HEK293 (cell line): ENCODE measurements around the gene FKBP7.

Experiments used
- CTCF ChIA-PET: fragments of 350-600 bp; formaldehyde crosslinking; extraction: SDS; loops from one replicate; lab custom pipeline; 2021; ENCODE audit warnings: antibody characterized with exemption; lab: Yijun Ruan, JAX
- POLR2A ChIA-PET: fragments of 300-600 bp; formaldehyde crosslinking; extraction: SDS; loops from one replicate; lab custom pipeline; 2020; ENCODE audit warnings: antibody characterized with exemption, inconsistent platforms; lab: Yijun Ruan, JAX
- H3K27ac ChIP-seq: fragments of 200-500 bp; sonication (Bioruptor generic); 2 replicates; pipeline ENCODE4 v1.5.1; 2014; ENCODE audit warnings: low read depth, low read length, control low read depth, inconsistent platforms; ENCODE audit errors: extremely low read depth
- H3K36me3 ChIP-seq, 2 experiments: fragments of 200-500 bp in 1 of 2; sonication (Bioruptor generic) in 1 of 2; 1 replicate in 1 of 2; 2 replicates in 1 of 2; pipeline ENCODE4 v1.5.1; 2014 to 2017; ENCODE audit warnings: inconsistent platforms in 2 of 2, low read length in 2 of 2; ENCODE audit not compliant: control insufficient read depth in 2 of 2, insufficient read depth in 1 of 2
- H3K4me1 ChIP-seq: fragments of 200-500 bp; sonication (Bioruptor generic); 2 replicates; pipeline ENCODE4 v1.5.1; 2014; ENCODE audit warnings: mild to moderate bottlenecking, low read length, inconsistent platforms; ENCODE audit not compliant: control insufficient read depth, insufficient read depth
- H3K4me3 ChIP-seq: 2 replicates; pipeline ENCODE4 v1.5.1; 2011; ENCODE audit warnings: low read depth, mild to moderate bottlenecking, control low read depth, low read length, moderate library complexity
- H3K9me3 ChIP-seq: fragments of 200-500 bp; sonication (Bioruptor generic); 2 replicates; pipeline ENCODE4 v1.5.1; 2014; ENCODE audit warnings: low read depth, low read length, inconsistent platforms; ENCODE audit not compliant: control insufficient read depth, insufficient read depth
- FEZF1 ChIP-seq: fragments of 450-650 bp; formaldehyde crosslinking; IDR thresholded peaks from 2 replicates; pipeline ENCODE4 v1.5.1; 2016; ENCODE audit warnings: missing biosample characterization, missing genetic modification characterization
- GLIS1 ChIP-seq: fragments of 450-650 bp; formaldehyde crosslinking; IDR thresholded peaks from 2 replicates; pipeline ENCODE4 v1.5.1; 2016; ENCODE audit warnings: missing biosample characterization, missing genetic modification characterization
- HOXA7 ChIP-seq: sonication (generic); formaldehyde crosslinking; IDR thresholded peaks from 2 replicates; pipeline ENCODE4 v1.8.1; 2022; ENCODE audit warnings: missing genetic modification reagents, borderline replicate concordance
- KLF10 ChIP-seq: fragments of 450-650 bp; IDR thresholded peaks from 2 replicates; pipeline ENCODE4 v1.5.1; 2018; ENCODE audit warnings: missing biosample characterization, mild to moderate bottlenecking, missing genetic modification characterization
- MEIS1 ChIP-seq: sonication (generic); formaldehyde crosslinking; IDR thresholded peaks from 2 replicates; pipeline ENCODE4 v1.8.1; 2022; ENCODE audit warnings: missing genetic modification reagents, mild to moderate bottlenecking, borderline replicate concordance
- MYNN ChIP-seq: fragments of 450-650 bp; formaldehyde crosslinking; IDR thresholded peaks from 2 replicates; pipeline ENCODE4 v1.5.1; 2016; ENCODE audit warnings: missing biosample characterization, missing genetic modification characterization, borderline replicate concordance
- OSR2 ChIP-seq: fragments of 450-650 bp; formaldehyde crosslinking; IDR thresholded peaks from 2 replicates; pipeline ENCODE4 v1.5.1; 2016; ENCODE audit warnings: missing biosample characterization, missing genetic modification characterization
- PRDM6 ChIP-seq: fragments of 450-650 bp; formaldehyde crosslinking; IDR thresholded peaks from 2 replicates; pipeline ENCODE4 v1.5.1; 2017; ENCODE audit warnings: missing biosample characterization, missing genetic modification characterization
- YY2 ChIP-seq: fragments of 450-650 bp; formaldehyde crosslinking; IDR thresholded peaks from 2 replicates; pipeline ENCODE4 v1.5.1; 2016; ENCODE audit warnings: missing biosample characterization, missing genetic modification characterization
- ZBTB6 ChIP-seq: fragments of 450-650 bp; formaldehyde crosslinking; IDR thresholded peaks from 2 replicates; pipeline ENCODE4 v1.5.1; 2017; ENCODE audit warnings: missing biosample characterization, missing genetic modification characterization
- ZBTB7A ChIP-seq: fragments of 450-650 bp; formaldehyde crosslinking; IDR thresholded peaks from 2 replicates; pipeline ENCODE4 v1.5.1; 2016; ENCODE audit warnings: low read depth, missing biosample characterization, missing genetic modification characterization
- ZFP37 ChIP-seq: fragments of 450-650 bp; formaldehyde crosslinking; IDR thresholded peaks from 2 replicates; pipeline ENCODE4 v1.5.1; 2016; ENCODE audit warnings: missing biosample characterization, missing genetic modification characterization
- ZNF121 ChIP-seq: fragments of 450-650 bp; formaldehyde crosslinking; IDR thresholded peaks from 2 replicates; pipeline ENCODE4 v1.5.1; 2016; ENCODE audit warnings: missing biosample characterization, missing genetic modification characterization
- ZNF146 ChIP-seq: fragments of 450-650 bp; formaldehyde crosslinking; IDR thresholded peaks from 2 replicates; pipeline ENCODE4 v1.5.1; 2016; ENCODE audit warnings: missing biosample characterization, missing genetic modification characterization
- ZNF211 ChIP-seq: fragments of 450-650 bp; formaldehyde crosslinking; IDR thresholded peaks from 2 replicates; pipeline ENCODE4 v1.5.1; 2016; ENCODE audit warnings: low read depth, missing biosample characterization, missing genetic modification characterization
- ZNF302 ChIP-seq: fragments of 450-650 bp; formaldehyde crosslinking; IDR thresholded peaks from 2 replicates; pipeline ENCODE4 v1.5.1; 2016; ENCODE audit warnings: missing biosample characterization, missing genetic modification characterization, low read depth
- ZNF350 ChIP-seq: fragments of 450-650 bp; formaldehyde crosslinking; IDR thresholded peaks from 2 replicates; pipeline ENCODE4 v1.5.0; 2017; ENCODE audit warnings: missing biosample characterization, mild to moderate bottlenecking, missing genetic modification characterization
- ZNF37A ChIP-seq: fragments of 450-650 bp; IDR thresholded peaks from 2 replicates; pipeline ENCODE4 v1.5.1; 2018; ENCODE audit warnings: missing biosample characterization, missing genetic modification characterization
- ZNF48 ChIP-seq: fragments of 450-650 bp; formaldehyde crosslinking; IDR thresholded peaks from 2 replicates; pipeline ENCODE4 v1.5.1; 2016; ENCODE audit warnings: missing biosample characterization, missing genetic modification characterization
- ZNF513 ChIP-seq: fragments of 450-650 bp; IDR thresholded peaks from 2 replicates; pipeline ENCODE4 v1.5.1; 2018; ENCODE audit warnings: missing biosample characterization, missing genetic modification characterization
- ZNF529 ChIP-seq: fragments of 450-650 bp; formaldehyde crosslinking; IDR thresholded peaks from 2 replicates; pipeline ENCODE4 v1.5.1; 2017; ENCODE audit warnings: missing genetic modification characterization, missing biosample characterization; ENCODE audit not compliant: insufficient replicate concordance
- ZNF558 ChIP-seq: fragments of 450-650 bp; formaldehyde crosslinking; IDR thresholded peaks from 2 replicates; pipeline ENCODE4 v1.5.1; 2016; ENCODE audit warnings: missing biosample characterization, missing genetic modification characterization
- ZNF624 ChIP-seq: fragments of 450-650 bp; formaldehyde crosslinking; IDR thresholded peaks from 2 replicates; pipeline ENCODE4 v1.5.1; 2017; ENCODE audit warnings: missing biosample characterization, missing genetic modification characterization
- ZNF629 ChIP-seq: fragments of 450-650 bp; formaldehyde crosslinking; IDR thresholded peaks from 2 replicates; pipeline ENCODE4 v1.5.1; 2017; ENCODE audit warnings: missing biosample characterization, missing genetic modification characterization
- ZNF830 ChIP-seq: fragments of 450-650 bp; IDR thresholded peaks from 2 replicates; pipeline ENCODE4 v1.5.0; 2018; ENCODE audit warnings: missing biosample characterization, missing genetic modification characterization, low read depth, mild to moderate bottlenecking, moderate library complexity
- ZSCAN30 ChIP-seq: fragments of 450-650 bp; IDR thresholded peaks from 2 replicates; pipeline ENCODE4 v1.5.1; 2018; ENCODE audit warnings: missing biosample characterization, mild to moderate bottlenecking, missing genetic modification characterization, moderate library complexity
- ZXDB ChIP-seq: fragments of 450-650 bp; formaldehyde crosslinking; IDR thresholded peaks from 2 replicates; pipeline ENCODE4 v1.5.1; 2016; ENCODE audit warnings: missing biosample characterization, missing genetic modification characterization
- TF ChIP-seq, protein P1 (sequence below): fragments of 450-650 bp; formaldehyde crosslinking; IDR thresholded peaks from 2 replicates; pipeline ENCODE4 v1.5.1; 2016; ENCODE audit warnings: missing biosample characterization, missing genetic modification characterization

Gene FKBP7

GRCh38 chr2:178485356-178485755, 7.0 kb upstream of the FKBP7 start:
- ChIA-PET POLR2A (interaction anchor here (0.5 kb wide), 1 partner anchor 9 kb away, joined by 6 read pairs; no protein-coding TSS in a partner anchor), CTCF (no interaction called here)
- Histone ChIP-seq H3K27ac (no peak overlapping the region), H3K36me3 (peaks cover 0 to 23% of the 10 kb centered on the region in 2 experiments; a peak in 2 of 3 replicates), H3K4me1 (peaks cover 18% of the 10 kb centered on the region), H3K9me3 (no peaks in the 10 kb centered on the region), H3K4me3 (no peak overlapping the region)
- no peak for TF ChIP-seq ZNF211 (tag by site-specific recombination)
- TF ChIP-seq OSR2 (tag by site-specific recombination): no peak
- no peak for TF ChIP-seq GLIS1 (tag by site-specific recombination)
- no peak for TF ChIP-seq MEIS1
- no peak for TF ChIP-seq ZFP37
- TF ChIP-seq ZBTB6 (tag by site-specific recombination): no peak
- TF ChIP-seq YY2 (tag by site-specific recombination): no peak
- TF ChIP-seq FEZF1: peak; percentile 47; the same call in 1 of the 2 replicates
- TF ChIP-seq ZBTB7A (tag by site-specific recombination): no peak
- no peak for TF ChIP-seq ZSCAN30 (tag by site-specific recombination)
- no peak for TF ChIP-seq ZNF48 (tag by site-specific recombination)
- TF ChIP-seq PRDM6: 0 out of 2 replicates have a peak, but pooled peaks have one; percentile 24

GRCh38 chr2:178484245-178485041, 6.0 kb upstream of the FKBP7 start:
- POLR2A ChIA-PET: interaction anchor here (0.5 to 0.9 kb wide), 2 partner anchors 10 to 33 kb away, joined by 3 to 6 read pairs; partner anchors contain the start of genes PJVK and PRKRA
- H3K36me3 ChIP-seq: peaks cover 0 to 17% of the 10 kb centered on the region in 2 experiments; a peak in 2 of 3 replicates
- no peaks in the 10 kb centered on the region for H3K9me3 ChIP-seq
- no peak overlapping the region; the same call in 1 of the 2 replicates for H3K4me3 ChIP-seq
- peaks cover 18% of the 10 kb centered on the region for H3K4me1 ChIP-seq
- no peak overlapping the region for H3K27ac ChIP-seq
- CTCF ChIA-PET: no interaction called here
- TF ChIP-seq ZNF37A (tag by site-specific recombination) (peak; percentile 86), ZNF624 (tag by site-specific recombination) (0 out of 2 replicates have a peak, but pooled peaks have one; percentile 56), ZNF513 (peak; percentile 67), ZXDB (tag by site-specific recombination) (peak; percentile 62; the same call in 1 of the 2 replicates), ZNF830 (peak; percentile 96), MYNN (tag by site-specific recombination) (peak; percentile 84), HOXA7 (no peak), ZNF350 (tag by site-specific recombination) (peak; percentile 90), KLF10 (peak; percentile 93), OSR2 (tag by site-specific recombination) (peak; percentile 82), ZNF121 (no peak), ZNF629 (tag by site-specific recombination) (peak; percentile 86), ZNF302 (tag by site-specific recombination) (no peak), ZNF558 (0 out of 2 replicates have a peak, but pooled peaks have one; percentile 49), ZNF529 (tag by site-specific recombination) (peak; percentile 80), ZNF146 (tag by site-specific recombination) (0 out of 2 replicates have a peak, but pooled peaks have one; percentile 25)
- TF ChIP-seq, protein P1, sequence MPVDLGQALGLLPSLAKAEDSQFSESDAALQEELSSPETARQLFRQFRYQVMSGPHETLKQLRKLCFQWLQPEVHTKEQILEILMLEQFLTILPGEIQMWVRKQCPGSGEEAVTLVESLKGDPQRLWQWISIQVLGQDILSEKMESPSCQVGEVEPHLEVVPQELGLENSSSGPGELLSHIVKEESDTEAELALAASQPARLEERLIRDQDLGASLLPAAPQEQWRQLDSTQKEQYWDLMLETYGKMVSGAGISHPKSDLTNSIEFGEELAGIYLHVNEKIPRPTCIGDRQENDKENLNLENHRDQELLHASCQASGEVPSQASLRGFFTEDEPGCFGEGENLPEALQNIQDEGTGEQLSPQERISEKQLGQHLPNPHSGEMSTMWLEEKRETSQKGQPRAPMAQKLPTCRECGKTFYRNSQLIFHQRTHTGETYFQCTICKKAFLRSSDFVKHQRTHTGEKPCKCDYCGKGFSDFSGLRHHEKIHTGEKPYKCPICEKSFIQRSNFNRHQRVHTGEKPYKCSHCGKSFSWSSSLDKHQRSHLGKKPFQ (tag by site-specific recombination): peak; percentile 97
